ENCODE data around the gene PKP4. TPM values are rescaled to one million over a fixed set of nuclear protein-coding genes. Genes with fewer than 3 reads are reported as not detected.

The PKP4 gene
- total RNA-seq, 6 donors from 2014 or later: 37.5 to 160 (median 60.8) TPM

DNA sequence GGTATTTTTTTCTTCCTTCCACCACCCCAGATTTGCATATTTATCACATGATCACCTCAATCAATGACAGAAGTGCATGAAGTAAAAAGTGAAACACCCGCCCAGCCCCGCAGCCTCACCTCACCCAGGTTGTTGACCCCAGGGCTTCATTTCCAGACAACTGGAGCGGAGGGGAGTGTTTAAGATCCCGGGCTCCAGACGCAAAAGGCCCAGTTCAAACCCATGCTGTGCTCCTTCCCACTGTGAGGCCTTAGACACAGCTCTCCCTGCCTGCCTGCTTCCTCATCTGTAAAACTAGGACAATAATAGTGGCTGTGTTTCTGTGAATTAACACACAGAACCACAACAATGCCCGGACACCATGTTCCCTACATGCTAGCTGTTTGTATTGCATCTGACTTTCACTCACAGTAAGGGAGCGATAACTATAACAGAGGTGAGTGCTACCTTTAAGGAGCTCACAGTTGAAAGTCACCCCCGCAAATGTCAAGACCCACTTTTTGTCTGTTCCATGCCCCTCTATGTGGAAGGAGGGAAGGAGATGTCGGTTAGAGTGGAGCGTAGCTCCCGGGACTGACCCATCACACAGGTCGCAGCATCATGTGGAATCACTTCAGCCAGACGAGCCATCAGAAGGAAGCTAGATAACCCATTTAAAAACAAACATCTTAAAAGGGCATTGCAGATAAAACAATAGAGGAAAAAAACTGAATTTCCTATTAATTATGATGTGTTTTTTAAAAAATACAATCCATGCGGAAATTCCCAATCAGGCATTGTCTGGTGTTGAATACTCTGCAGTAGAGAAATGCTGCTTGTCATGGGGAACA, 260.8 kb downstream of the PKP4 start:
- peaks cover 5 to 24% (median 14%) of the 10 kb centered on the region in 4 donors for H3K4me1 ChIP-seq
- WGBS, 2 donors: 75 to 81% methylated on average over 13 to 14 of the region's 14 CpGs
- H3K27ac ChIP-seq: peak overlapping the region; percentile 25 to 79 (median 65)
- DNase-seq (no peak), ATAC-seq (ENCODE audit: low FRiP score in 2 of 2) (no peak)
- H3K27me3 ChIP-seq: no peaks in the 10 kb centered on the region
- no peaks in the 10 kb centered on the region for H3K36me3 ChIP-seq
- H3K4me3 ChIP-seq: no peak overlapping the region
- no peaks in the 10 kb centered on the region for H3K9me3 ChIP-seq
- TF ChIP-seq POLR2A (IDR thresholded peaks at IDR 0.05) (no peak), CTCF (IDR thresholded peaks at IDR 0.05) (no peak)

DNA sequence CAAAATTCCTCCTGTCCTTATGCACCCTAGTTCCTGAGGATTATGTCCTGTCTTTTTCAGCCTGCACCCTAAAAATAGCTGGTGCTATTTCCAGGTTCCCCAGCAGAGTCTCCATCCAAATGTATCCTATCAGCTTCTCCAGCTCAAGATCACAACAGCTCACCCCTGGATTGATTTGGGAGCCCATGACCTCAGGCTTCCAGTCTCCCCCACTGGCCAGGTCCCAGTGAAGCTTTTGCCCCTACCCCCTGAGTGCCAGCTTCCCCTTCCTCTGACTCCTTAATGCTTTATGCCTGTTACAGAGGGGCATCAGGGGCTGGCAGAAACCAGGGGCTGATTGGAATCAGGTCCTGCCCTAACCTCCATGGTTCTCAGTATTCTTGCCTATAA, 261.4 kb downstream of the PKP4 start:
- Histone ChIP-seq H3K36me3 (no peaks in the 10 kb centered on the region), H3K4me3 (no peak overlapping the region), H3K27me3 (no peaks in the 10 kb centered on the region), H3K9me3 (no peaks in the 10 kb centered on the region), H3K4me1 (peaks cover 11 to 30% (median 20%) of the 10 kb centered on the region in 4 donors), H3K27ac (peak overlapping the region in 3 of 4 donors; percentile 33 to 42 (median 36))
- ATAC-seq (ENCODE audit: low FRiP score in 2 of 2) (no peak), DNase-seq (no peak)
- TF ChIP-seq POLR2A (IDR thresholded peaks at IDR 0.05): no peak
- no peak for TF ChIP-seq CTCF (IDR thresholded peaks at IDR 0.05)
- TF ChIP-seq EP300 (IDR thresholded peaks at IDR 0.05): no peak
- no peak for TF ChIP-seq POLR2AphosphoS5 (IDR thresholded peaks at IDR 0.05)

GRCh38 chr2:158718851-158719250, 262.1 kb downstream of the PKP4 start:
- H3K27ac ChIP-seq: peak overlapping the region in 1 of 4 donors; percentile 36

DNA sequence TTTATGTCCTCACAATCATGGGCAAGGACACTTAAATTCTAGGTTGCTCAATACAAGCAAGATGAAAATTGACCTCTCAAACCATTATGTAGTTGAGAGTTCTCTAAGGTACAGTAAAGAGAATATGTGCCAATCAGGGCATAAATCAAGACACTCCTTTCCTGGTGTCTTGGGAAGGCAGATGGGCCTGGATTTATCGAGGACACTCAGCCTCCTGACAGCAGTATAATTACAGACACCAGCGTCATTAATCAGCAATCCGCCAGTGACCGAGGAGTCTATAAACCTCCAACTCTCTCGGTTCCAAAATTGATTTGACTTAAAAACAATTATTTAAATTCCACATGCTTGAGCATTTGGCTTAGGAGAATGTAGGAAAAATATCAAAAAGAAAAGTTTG, 262.7 kb downstream of the PKP4 start:
- H3K27me3 ChIP-seq: no peaks in the 10 kb centered on the region
- ATAC-seq (ENCODE audit: low FRiP score in 2 of 2) (no peak), DNase-seq (no peak)
- no peak overlapping the region for H3K27ac ChIP-seq
- no peak overlapping the region for H3K4me3 ChIP-seq
- TF ChIP-seq EP300 (IDR thresholded peaks at IDR 0.05): no peak
- no peak for TF ChIP-seq POLR2A (IDR thresholded peaks at IDR 0.05)
- TF ChIP-seq POLR2AphosphoS5 (IDR thresholded peaks at IDR 0.05): no peak
- no peak for TF ChIP-seq CTCF (IDR thresholded peaks at IDR 0.05)
- no peaks in the 10 kb centered on the region for H3K9me3 ChIP-seq
- peaks cover 23 to 42% (median 33%) of the 10 kb centered on the region in 4 donors for H3K4me1 ChIP-seq
- 83 to 87% methylated on average over 5 of the region's 5 CpGs for WGBS, 2 donors
- H3K36me3 ChIP-seq: no peaks in the 10 kb centered on the region

More at GRCh38 chr2:158718851-158719250, 262.1 kb downstream of the PKP4 start:
- WGBS, 2 donors: 93 to 95% methylated on average over 5 of the region's 5 CpGs
- Histone ChIP-seq H3K9me3 (no peaks in the 10 kb centered on the region), H3K36me3 (no peaks in the 10 kb centered on the region), H3K27me3 (no peaks in the 10 kb centered on the region), H3K4me1 (peaks cover 18 to 36% (median 27%) of the 10 kb centered on the region in 4 donors), H3K4me3 (no peak overlapping the region)
- TF ChIP-seq POLR2AphosphoS5 (IDR thresholded peaks at IDR 0.05) (no peak), CTCF (IDR thresholded peaks at IDR 0.05) (no peak), EP300 (IDR thresholded peaks at IDR 0.05) (no peak), POLR2A (IDR thresholded peaks at IDR 0.05) (no peak)
- ATAC-seq (ENCODE audit: low FRiP score in 2 of 2) (no peak), DNase-seq (no peak)
